ENCODE data around the gene TMEM271.
"Not testable (repeated sequence)": the region's sequence is repeated elsewhere in the genome, so short reads cannot be mapped to it uniquely, and the experiment has no call there.

TMEM271 gene

GRCh38 chr4:610411-611261, 34.5 kb upstream of the TMEM271 start:
- DNase-seq (ENCODE audit: low read depth): peak; percentile 79

DNA sequence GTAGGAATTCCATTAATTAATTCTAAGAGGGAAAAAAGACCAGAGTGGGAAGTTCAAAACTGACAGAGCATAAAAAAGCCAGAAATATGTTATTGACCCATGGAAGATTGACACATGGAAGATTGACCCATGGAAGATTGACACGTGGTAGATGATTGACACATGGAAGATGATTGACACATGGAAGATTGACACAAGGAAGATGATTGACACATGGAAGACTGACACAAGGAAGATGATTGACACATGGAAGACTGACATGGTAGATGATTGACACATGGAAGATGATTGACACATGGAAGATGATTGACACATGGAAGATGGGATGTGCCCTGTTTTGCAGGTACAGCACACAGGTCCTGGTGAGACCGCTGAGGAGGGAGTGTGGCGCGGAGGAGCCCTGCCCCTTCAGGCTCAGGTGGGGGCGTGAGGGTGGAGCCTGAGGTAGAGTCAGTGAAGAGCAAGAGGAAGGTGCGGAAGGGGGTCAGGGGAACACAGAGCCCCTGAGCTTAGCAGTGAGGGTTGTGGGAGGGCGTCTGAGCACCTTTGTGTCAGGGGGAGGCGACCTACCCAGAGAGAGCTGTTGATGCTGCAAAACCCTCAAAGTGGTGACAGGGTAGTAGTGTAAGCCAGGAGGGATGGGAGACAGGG, 33.4 kb upstream of the TMEM271 start:
- no peak for DNase-seq (ENCODE audit: low read depth)

DNA sequence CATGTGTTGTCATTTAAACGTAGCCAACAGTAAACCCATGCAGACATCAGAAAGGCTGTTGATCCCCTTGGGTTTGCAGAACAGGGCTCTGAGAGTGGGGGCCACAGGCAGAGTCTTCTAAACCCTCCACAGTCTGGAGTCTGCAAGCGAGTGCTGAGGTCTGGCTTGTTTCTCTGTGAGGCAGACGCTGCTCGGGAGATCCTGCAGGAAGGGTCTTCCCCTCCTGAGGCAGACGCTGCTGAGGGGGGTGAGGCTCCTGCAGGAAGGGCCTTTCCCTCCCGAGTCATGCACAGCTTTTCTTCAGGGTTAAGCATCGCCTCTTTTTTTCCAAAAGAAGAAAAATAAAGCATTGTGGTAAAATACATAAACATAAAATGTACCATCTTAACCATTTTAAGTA, 32.1 kb upstream of the TMEM271 start:
- DNase-seq (ENCODE audit: low read depth): no peak

GRCh38 chr4:605702-606425, 29.8 kb upstream of the TMEM271 start:
- DNase-seq (ENCODE audit: low read depth): no peak

DNA sequence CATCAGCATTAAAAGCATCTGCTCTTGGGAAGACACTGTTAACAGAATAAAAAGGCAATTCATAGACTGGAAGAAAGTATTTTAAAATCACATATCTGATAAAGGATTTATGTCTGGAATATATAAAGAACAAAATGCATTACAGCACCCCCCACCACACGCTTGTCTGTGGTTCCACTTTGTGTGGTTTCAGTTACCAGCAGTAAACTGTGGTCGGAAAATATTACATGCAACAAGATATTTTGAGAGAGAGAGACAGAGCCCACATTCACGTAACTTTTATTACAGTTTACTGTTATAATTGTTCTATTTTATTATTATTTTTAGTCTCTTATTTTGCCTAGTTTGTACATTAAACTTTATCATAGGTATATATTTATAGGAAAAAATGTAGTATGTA, 28.0 kb upstream of the TMEM271 start:
- no peak for DNase-seq (ENCODE audit: low read depth)

DNA sequence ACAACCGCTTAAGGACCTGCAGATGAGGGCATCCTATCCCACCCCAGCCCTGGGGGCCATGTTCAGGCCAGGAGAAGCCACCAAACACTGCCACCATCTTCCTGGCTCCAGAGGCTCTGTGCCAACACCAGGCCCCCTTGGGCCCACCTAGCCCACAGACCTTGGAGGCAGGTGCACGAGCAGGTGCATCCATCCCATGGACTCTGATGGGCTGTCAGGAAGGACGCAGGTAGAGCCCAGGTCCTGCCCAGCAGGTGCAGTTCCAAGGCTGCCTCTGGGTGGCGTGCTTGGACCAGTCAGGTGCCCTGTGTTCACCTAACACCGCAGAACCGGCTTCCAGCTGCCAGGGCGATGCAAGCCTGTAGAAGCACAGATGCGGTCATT, 26.5 kb upstream of the TMEM271 start:
- peak; percentile 33 for DNase-seq (ENCODE audit: low read depth)

DNA sequence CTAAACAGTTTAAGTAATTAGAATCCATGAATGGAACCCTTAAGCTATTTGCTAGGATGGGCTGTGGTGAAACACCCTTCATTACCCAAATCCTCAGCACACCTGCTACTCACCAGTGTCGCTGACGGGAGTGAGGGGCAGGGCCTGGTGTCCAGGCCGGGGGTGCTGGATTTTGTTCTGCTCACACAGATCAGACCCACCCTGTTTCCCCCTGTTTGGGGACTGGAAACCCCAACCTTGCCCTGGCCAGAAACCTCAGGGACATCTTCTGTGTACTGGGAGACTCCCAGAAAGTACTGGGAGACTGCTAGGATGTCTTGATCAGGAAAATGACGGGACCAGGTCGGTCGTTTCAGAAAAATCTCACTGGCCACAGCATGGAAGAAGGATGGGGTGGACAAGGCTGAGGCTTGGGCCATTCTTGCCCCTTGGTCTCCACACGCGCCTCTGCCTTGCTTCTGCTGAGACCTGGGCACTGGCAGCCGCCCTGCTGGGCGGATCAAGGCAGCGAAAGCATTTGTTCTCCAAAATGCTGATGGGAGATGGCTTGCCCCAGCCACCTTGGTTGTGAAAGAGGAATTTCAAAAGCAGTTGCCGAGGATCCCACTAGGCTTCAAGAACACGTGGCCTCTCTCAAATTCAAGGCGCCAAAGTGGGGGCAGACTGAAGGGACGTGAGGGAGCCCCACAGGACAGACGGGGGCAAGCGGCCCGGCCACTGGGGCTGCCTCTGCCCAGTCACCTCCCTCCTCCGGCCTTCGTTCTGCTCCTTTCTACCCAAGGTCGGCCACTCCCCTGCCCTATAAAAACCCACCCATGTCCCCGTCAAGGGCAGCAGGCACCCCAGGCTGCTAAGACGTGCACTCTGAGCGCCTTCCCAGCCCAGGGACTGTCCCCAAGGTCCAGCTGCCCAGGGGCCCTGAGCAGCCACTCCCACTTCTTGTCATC, 25.8 kb upstream of the TMEM271 start:
- DNase-seq (ENCODE audit: low read depth): no peak

DNA sequence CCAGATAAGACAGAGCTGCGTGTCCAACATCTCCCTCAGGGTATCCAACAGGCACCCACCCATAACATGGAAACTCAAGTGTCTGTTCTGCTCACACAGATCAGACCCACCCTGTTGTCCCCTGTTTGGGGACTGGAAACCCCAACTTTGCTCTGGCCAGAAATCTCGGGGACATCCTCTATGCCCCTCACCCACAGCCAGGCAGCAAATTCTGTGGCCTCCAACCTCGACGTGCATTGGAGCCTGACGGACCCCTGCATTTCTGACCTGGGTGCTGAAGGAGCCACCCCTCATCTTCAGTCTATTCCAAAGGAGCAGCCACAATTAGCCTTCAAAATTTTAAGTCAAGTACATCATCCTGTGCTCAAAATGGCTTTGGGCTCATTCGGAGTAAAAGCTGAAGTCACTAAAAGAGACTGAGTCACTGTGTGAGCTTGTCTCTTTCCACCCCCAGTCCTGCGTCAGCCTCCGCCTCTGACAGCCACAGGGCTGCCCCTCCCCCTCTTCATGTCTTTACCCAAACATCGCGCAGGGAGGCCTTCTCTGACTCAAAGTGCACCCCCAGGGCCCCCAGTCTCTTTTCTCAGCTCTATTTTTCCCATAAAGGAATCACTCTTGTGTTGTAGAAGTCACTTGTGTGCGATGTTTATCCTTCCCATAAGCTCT, 24.9 kb upstream of the TMEM271 start:
- peak; percentile 10 for DNase-seq (ENCODE audit: low read depth)

- DNase-seq (ENCODE audit: low read depth): no peak
Observed at GRCh38 chr4:600166-600565, 24.1 kb upstream of the TMEM271 start.

- no peak for DNase-seq (ENCODE audit: low read depth)
Observed at GRCh38 chr4:598925-599324, 22.8 kb upstream of the TMEM271 start.

DNA sequence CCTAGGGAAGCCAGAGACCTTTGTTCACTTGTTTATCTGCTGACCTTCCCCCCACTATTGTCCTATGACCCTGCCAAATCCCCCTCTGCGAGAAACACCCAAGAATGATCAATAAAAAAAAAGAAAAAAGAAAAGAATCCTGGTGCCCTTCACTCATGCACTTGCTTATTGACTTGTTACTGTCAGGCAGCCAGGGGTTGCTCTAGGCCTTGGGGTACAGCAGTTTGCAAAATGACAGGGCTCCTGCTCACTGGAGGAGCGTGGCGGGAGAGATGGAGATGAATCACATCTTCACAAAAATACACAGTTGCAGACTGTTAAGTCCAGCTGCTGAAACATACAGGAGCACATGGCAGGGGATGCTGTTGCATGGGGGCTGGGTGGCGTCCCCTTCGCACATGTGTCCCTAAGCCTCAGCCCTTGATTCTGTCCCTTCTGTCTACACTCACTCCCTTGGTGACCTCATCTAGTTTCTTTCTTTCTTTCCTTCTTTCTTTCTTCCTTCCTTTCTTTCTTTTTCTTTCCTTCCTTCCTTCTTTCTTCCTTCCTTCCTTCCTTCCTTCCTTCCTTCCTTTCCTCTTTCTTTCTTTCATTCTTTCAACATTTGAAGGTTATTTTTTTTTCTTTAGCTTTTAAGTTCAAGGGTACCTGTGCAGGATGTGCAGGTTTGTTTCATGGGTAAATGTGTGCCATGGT, 16.9 kb upstream of the TMEM271 start:
- DNase-seq (ENCODE audit: low read depth): no peak

- DNase-seq (ENCODE audit: low read depth): not testable (repeated sequence)
Observed at GRCh38 chr4:592178-592577, 16.1 kb upstream of the TMEM271 start.

DNA sequence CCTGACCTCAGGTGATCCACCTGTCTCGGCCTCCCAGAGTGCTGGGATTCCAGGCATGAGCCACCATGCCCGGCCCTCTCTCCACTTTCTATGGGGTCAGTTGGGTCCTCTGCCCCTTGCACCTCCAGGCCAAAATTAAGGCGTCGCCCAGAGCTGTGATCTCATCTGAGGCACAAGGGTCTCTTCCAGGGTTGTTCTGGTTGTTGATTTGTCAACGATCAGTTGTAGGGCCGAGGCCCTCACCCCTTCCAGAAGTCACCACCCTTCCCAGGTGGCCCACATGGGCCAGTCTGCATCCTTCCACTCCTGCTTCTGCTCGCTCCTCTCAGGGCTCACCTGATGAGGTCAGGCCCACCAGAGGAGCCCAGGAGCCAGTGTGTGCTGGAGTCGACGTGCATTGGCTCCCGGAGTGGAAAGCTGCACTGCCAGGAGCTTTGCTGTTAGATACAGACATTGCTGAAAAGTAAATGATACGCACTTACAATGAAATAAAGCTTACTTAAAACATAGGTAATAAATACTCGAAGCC, 14.3 kb upstream of the TMEM271 start:
- no peak for DNase-seq (ENCODE audit: low read depth)

- DNase-seq (ENCODE audit: low read depth): no peak
Observed at GRCh38 chr4:589219-589963, 13.3 kb upstream of the TMEM271 start.

GRCh38 chr4:588351-588849, 12.3 kb upstream of the TMEM271 start:
- no peak for DNase-seq (ENCODE audit: low read depth)

GRCh38 chr4:587671-588350, 11.7 kb upstream of the TMEM271 start:
- no peak for DNase-seq (ENCODE audit: low read depth)

GRCh38 chr4:583820-584219, 7.7 kb upstream of the TMEM271 start:
- no peak for DNase-seq (ENCODE audit: low read depth)

GRCh38 chr4:581753-582361, 5.8 kb upstream of the TMEM271 start:
- no peak for DNase-seq (ENCODE audit: low read depth)

Data from ELR (cell line).